Body of pancreas (tissue), 4 donors: ENCODE results near the gene CSH2.

Experiments used
- CTCF ChIP-seq, 7 experiments: fragments of 450-650 bp in 4 of 7; fragments of 200-600 bp in 3 of 7; sonication (generic) in 3 of 7; IDR thresholded peaks; one replicate each; pipeline ENCODE4 v1.5.1; 2016 to 2019; ENCODE audit warnings: antibody characterized with exemption in 7 of 7
- POLR2A ChIP-seq, 3 donors: fragments of 450-650 bp; IDR thresholded peaks; one replicate each; pipeline ENCODE4 v1.6.1; 2016; ENCODE audit warnings: antibody characterized with exemption in 3 of 3, mild to moderate bottlenecking in 2 of 3

- TF ChIP-seq CTCF (IDR thresholded peaks at IDR 0.05) (no peak), POLR2A (IDR thresholded peaks at IDR 0.05) (no peak)
Observed at GRCh38 chr17:63880706-63881105, 7.2 kb upstream of the CSH2 start.
